Neural progenitor cell (in vitro differentiated cells): ENCODE results near the gene DDX20. TPM values are rescaled to one million over a fixed set of nuclear protein-coding genes. Genes with fewer than 3 reads are reported as not detected.
A peak's percentile ranks its signal among the peaks of the same experiment; 100 is the strongest.

Experiments
- DNase-seq: peaks from one replicate; pipeline ENCODE4 v3.0.0-alpha.2; 2016; ENCODE audit warnings: low spot score
- H2AFZ ChIP-seq: fragments of 200-600 bp; sonication (generic); replicated peaks from 2 replicates; pipeline ENCODE4 v1.6.1; 2016; ENCODE audit warnings: antibody characterized with exemption
- H3F3A ChIP-seq: fragments of 200-600 bp; sonication (generic); 2 replicates; pipeline ENCODE4 v1.6.1; 2016; ENCODE audit warnings: antibody characterized with exemption, low read depth
- H3K27ac ChIP-seq: fragments of 200-600 bp; sonication (generic); 2 replicates; pipeline ENCODE4 v1.5.1; 2016; ENCODE audit warnings: mild to moderate bottlenecking
- H3K27me3 ChIP-seq: fragments of 200-600 bp; sonication (generic); 2 replicates; pipeline ENCODE4 v1.6.1; 2016; ENCODE audit warnings: mild to moderate bottlenecking, moderate library complexity
- H3K36me3 ChIP-seq: fragments of 200-600 bp; sonication (generic); 2 replicates; pipeline ENCODE4 v1.5.1; 2016
- H3K4me1 ChIP-seq: fragments of 200-600 bp; sonication (generic); 2 replicates; pipeline ENCODE4 v1.6.1; 2016; ENCODE audit warnings: mixed run types
- H3K4me2 ChIP-seq: fragments of 200-600 bp; sonication (generic); 2 replicates; pipeline ENCODE4 v1.6.1; 2016
- H3K4me3 ChIP-seq: fragments of 200-600 bp; sonication (generic); 2 replicates; pipeline ENCODE4 v1.5.1; 2016
- H3K79me2 ChIP-seq: fragments of 200-600 bp; sonication (generic); 2 replicates; pipeline ENCODE4 v1.6.1; 2016; ENCODE audit warnings: low read depth
- H3K9ac ChIP-seq: fragments of 200-600 bp; sonication (generic); 2 replicates; pipeline ENCODE4 v1.6.1; 2016
- H3K9me3 ChIP-seq: fragments of 200-600 bp; sonication (generic); 2 replicates; pipeline ENCODE4 v1.5.1; 2016; ENCODE audit warnings: low read depth
- H4K20me1 ChIP-seq: fragments of 200-600 bp; sonication (generic); 2 replicates; pipeline ENCODE4 v1.6.1; 2016; ENCODE audit warnings: low read depth
- H3K27ac Mint-ChIP-seq: 3 replicates; pipeline ENCODE4 v1.8.0; 2021; ENCODE audit warnings: mixed read lengths
- H3K27me3 Mint-ChIP-seq: 2 replicates; pipeline ENCODE4 v1.8.0; 2022; ENCODE audit warnings: low read depth, mild to moderate bottlenecking, inconsistent platforms, moderate library complexity, mixed read lengths; ENCODE audit not compliant: insufficient read depth
- H3K36me3 Mint-ChIP-seq: 3 replicates; pipeline ENCODE4 v1.8.0; 2021; ENCODE audit warnings: mixed read lengths
- H3K4me1 Mint-ChIP-seq: 3 replicates; pipeline ENCODE4 v1.8.0; 2021; ENCODE audit warnings: mixed read lengths
- H3K4me3 Mint-ChIP-seq: 3 replicates; pipeline ENCODE4 v1.8.0; 2021; ENCODE audit warnings: mild to moderate bottlenecking, moderate library complexity, mixed read lengths
- H3K9me3 Mint-ChIP-seq: 3 replicates; pipeline ENCODE4 v1.8.0; 2020; ENCODE audit warnings: mixed read lengths
- EZH2 ChIP-seq: fragments of 200-600 bp; sonication (generic); IDR thresholded peaks from 2 replicates; pipeline ENCODE4 v1.6.1; 2017; ENCODE audit warnings: antibody characterized with exemption, mild to moderate bottlenecking, moderate library complexity
- EZH2phosphoT487 ChIP-seq: fragments of 200-600 bp; sonication (generic); IDR thresholded peaks from 2 replicates; pipeline ENCODE4 v1.6.1; 2017; ENCODE audit warnings: antibody characterized with exemption
- total RNA-seq: library from RNA; depleted of rRNA; stranded (reverse); fragments of >200 nt; gene quantifications from 2 replicates; pipeline ENCODE4 v1.2.3, GENCODE V29; 2015; ENCODE audit warnings: low replicate concordance
- TF ChIP-seq, protein P1 (sequence below): fragments of 200-600 bp; sonication (generic); IDR thresholded peaks from 2 replicates; pipeline ENCODE4 v1.5.1; 2017; ENCODE audit warnings: antibody characterized with exemption, mild to moderate bottlenecking

DDX20 gene
- total RNA-seq, 1 donor from 2014 or later = 30.4 TPM

DNA sequence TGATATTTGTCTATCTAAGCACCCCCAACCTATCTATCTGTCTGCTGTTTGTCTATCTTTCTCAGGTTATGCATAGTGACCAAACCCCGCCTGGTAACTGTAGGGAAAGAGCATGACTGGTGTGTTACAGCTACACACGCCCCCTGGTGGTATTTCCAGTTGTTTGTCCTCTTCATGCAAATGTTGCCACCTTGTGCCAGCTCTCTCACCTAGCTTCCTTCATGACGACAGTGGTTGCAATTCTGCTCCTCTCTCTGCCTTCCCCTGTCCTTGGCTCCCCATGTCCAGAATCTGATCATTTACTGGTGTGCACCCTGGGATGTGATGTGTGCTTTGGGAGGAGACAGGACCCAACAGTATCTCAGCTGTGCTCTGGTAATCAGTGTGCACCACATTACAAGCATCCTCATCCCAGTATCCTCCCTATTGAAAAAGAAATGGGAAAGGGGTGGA is 8.4 kb upstream of the DDX20 start:
- H3K27ac Mint-ChIP-seq = no peak overlapping the region
- Histone ChIP-seq H3K27me3 (no peaks in the 10 kb centered on the region), H3K27ac (no peak overlapping the region), H3K9me3 (no peaks in the 10 kb centered on the region), H3K79me2 (no peaks in the 10 kb centered on the region), H3F3A (peaks cover 32% of the 10 kb centered on the region), H3K9ac (no peak overlapping the region), H2AFZ (no peak overlapping the region), H4K20me1 (no peaks in the 10 kb centered on the region), H3K4me1 (peaks cover 32% of the 10 kb centered on the region), H3K4me2 (no peak overlapping the region), H3K36me3 (no peaks in the 10 kb centered on the region), H3K4me3 (no peak overlapping the region)
- no peaks in the 10 kb centered on the region for H3K9me3 Mint-ChIP-seq
- TF ChIP-seq EZH2 = no peak
- TF ChIP-seq, protein P1, sequence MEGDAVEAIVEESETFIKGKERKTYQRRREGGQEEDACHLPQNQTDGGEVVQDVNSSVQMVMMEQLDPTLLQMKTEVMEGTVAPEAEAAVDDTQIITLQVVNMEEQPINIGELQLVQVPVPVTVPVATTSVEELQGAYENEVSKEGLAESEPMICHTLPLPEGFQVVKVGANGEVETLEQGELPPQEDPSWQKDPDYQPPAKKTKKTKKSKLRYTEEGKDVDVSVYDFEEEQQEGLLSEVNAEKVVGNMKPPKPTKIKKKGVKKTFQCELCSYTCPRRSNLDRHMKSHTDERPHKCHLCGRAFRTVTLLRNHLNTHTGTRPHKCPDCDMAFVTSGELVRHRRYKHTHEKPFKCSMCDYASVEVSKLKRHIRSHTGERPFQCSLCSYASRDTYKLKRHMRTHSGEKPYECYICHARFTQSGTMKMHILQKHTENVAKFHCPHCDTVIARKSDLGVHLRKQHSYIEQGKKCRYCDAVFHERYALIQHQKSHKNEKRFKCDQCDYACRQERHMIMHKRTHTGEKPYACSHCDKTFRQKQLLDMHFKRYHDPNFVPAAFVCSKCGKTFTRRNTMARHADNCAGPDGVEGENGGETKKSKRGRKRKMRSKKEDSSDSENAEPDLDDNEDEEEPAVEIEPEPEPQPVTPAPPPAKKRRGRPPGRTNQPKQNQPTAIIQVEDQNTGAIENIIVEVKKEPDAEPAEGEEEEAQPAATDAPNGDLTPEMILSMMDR = peak; percentile 62
- TF ChIP-seq EZH2phosphoT487 = no peak
- peaks cover 20% of the 10 kb centered on the region for H3K27me3 Mint-ChIP-seq
- DNase-seq = peak; percentile 70
- peaks cover 18% of the 10 kb centered on the region for H3K4me1 Mint-ChIP-seq
- no peaks in the 10 kb centered on the region for H3K36me3 Mint-ChIP-seq
- H3K4me3 Mint-ChIP-seq = no peak overlapping the region

DNA sequence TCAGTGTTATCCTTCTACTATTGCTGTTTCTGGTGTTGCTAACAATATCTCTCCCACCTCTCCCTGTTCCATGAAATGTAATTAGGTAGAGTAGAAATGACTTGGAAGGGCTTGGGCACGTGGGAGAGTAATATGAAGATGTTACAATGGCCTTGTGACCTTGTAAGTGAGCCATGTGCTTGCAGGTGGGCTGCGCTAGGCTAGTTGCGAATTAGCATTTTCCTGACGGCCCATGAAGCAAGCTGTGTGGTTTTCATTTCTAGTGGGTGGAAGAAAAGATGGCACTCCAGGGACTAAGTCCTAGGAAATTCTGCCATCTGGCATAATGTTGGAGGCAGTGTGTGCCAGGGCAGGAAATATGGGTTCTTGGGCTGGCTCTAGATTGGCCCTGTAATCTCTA is 7.8 kb upstream of the DDX20 start:
- TF ChIP-seq EZH2 (no peak), EZH2phosphoT487 (no peak)
- TF ChIP-seq, protein P1 = no peak
- no peaks in the 10 kb centered on the region for H3K36me3 ChIP-seq
- H3K4me1 Mint-ChIP-seq = peaks cover 18% of the 10 kb centered on the region
- H3K27ac ChIP-seq = no peak overlapping the region
- H3K27me3 ChIP-seq = no peaks in the 10 kb centered on the region
- no peaks in the 10 kb centered on the region for H3K79me2 ChIP-seq
- H3K9me3 ChIP-seq = no peaks in the 10 kb centered on the region
- no peaks in the 10 kb centered on the region for H3K9me3 Mint-ChIP-seq
- H3K27me3 Mint-ChIP-seq = peaks cover 17% of the 10 kb centered on the region
- H3K4me1 ChIP-seq = peaks cover 32% of the 10 kb centered on the region
- no peaks in the 10 kb centered on the region for H4K20me1 ChIP-seq
- H3K4me2 ChIP-seq = peak overlapping the region; percentile 66
- H3F3A ChIP-seq = peaks cover 32% of the 10 kb centered on the region
- H3K4me3 Mint-ChIP-seq = peak overlapping the region; percentile 7
- no peak overlapping the region for H3K9ac ChIP-seq
- H2AFZ ChIP-seq = no peak overlapping the region
- H3K4me3 ChIP-seq = no peak overlapping the region
- no peak for DNase-seq
- H3K36me3 Mint-ChIP-seq = no peaks in the 10 kb centered on the region
- peak overlapping the region; percentile 7 for H3K27ac Mint-ChIP-seq

DNA sequence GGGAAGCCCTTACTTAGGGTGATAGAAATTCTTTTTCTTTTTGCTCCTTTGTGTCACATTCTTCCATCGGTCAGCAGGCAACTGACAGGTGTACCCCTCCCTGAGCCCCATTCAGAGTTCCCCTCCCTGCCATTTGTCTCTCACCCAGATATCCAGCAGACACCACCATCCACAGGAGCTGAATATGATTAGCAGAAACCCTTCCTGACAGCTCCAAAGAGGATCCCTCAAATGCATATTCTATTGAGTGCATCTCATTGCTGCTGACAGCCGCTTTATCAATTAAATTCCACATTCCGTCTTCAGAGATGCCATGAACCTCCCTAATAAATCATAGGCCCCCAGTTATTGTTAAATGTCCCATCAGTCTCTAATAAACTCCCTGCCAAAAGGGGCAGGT is 6.1 kb upstream of the DDX20 start:
- TF ChIP-seq, protein P1 = no peak
- TF ChIP-seq EZH2phosphoT487 (no peak), EZH2 (no peak)
- no peaks in the 10 kb centered on the region for H3K36me3 Mint-ChIP-seq
- H3K4me2 ChIP-seq = peak overlapping the region; percentile 66

More for the DNA sequence above, 6.1 kb upstream of the DDX20 start:
- Histone ChIP-seq H3K36me3 (no peaks in the 10 kb centered on the region), H4K20me1 (no peaks in the 10 kb centered on the region), H3K27me3 (no peaks in the 10 kb centered on the region), H3K4me1 (peaks cover 35% of the 10 kb centered on the region), H3K27ac (no peak overlapping the region), H3F3A (peaks cover 35% of the 10 kb centered on the region), H3K79me2 (peaks cover 3% of the 10 kb centered on the region), H3K9me3 (no peaks in the 10 kb centered on the region), H3K9ac (no peak overlapping the region), H2AFZ (no peak overlapping the region), H3K4me3 (no peak overlapping the region)
- DNase-seq = no peak
- Mint-ChIP-seq H3K27me3 (peaks cover 12% of the 10 kb centered on the region), H3K4me3 (no peak overlapping the region), H3K9me3 (no peaks in the 10 kb centered on the region), H3K27ac (peak overlapping the region; percentile 30), H3K4me1 (peaks cover 19% of the 10 kb centered on the region)
